ENCODE results near the gene RDH14. TPM values are rescaled to one million over a fixed set of nuclear protein-coding genes. Genes with fewer than 3 reads are reported as not detected.

RDH14 gene
- total RNA-seq, 1 experiment from 2014 or later = 15.4 TPM

DNA sequence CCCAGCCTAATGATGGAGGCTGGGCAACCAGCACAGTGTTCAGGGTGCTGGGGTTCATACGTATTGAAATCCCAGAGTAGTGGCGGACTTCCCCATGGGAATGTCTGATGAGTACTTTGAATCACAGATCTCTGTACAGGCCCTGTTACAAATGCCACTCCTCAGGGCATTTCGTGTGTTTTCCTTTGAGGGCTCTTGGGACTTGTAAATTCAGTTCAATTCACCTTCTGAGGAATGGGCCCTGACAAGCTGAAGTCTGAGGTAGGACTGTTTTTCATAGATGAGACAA is 288 bp upstream of the RDH14 start:
- ChIA-PET CTCF (interaction anchor here (0.7 kb wide), 1 partner anchor 18 kb away, joined by 21 read pairs; no protein-coding TSS in a partner anchor), POLR2A (no interaction called here)
- no peaks in the 10 kb centered on the region for H3K27me3 ChIP-seq (ENCODE audit: control insufficient read depth, insufficient read depth, low read length)
- in situ Hi-C loops (cut with HindIII; ENCODE audit: low pct_unique_long_range_greater_than_20kb, low sequenced_read_pairs) (no loop called here), intact Hi-C loops (cut with micrococcal nuclease; ENCODE audit: unreplicated experiment) (no loop called here)
- no TSS peak for BruUV-seq (replicated peaks)
- peak; percentile 10; the same call in 1 of the 2 replicates for TF ChIP-seq POLR2AphosphoS5 (IDR thresholded peaks at IDR 0.05; ENCODE audit: low read depth, low read length)
- TF ChIP-seq, protein P1, sequence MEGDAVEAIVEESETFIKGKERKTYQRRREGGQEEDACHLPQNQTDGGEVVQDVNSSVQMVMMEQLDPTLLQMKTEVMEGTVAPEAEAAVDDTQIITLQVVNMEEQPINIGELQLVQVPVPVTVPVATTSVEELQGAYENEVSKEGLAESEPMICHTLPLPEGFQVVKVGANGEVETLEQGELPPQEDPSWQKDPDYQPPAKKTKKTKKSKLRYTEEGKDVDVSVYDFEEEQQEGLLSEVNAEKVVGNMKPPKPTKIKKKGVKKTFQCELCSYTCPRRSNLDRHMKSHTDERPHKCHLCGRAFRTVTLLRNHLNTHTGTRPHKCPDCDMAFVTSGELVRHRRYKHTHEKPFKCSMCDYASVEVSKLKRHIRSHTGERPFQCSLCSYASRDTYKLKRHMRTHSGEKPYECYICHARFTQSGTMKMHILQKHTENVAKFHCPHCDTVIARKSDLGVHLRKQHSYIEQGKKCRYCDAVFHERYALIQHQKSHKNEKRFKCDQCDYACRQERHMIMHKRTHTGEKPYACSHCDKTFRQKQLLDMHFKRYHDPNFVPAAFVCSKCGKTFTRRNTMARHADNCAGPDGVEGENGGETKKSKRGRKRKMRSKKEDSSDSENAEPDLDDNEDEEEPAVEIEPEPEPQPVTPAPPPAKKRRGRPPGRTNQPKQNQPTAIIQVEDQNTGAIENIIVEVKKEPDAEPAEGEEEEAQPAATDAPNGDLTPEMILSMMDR (IDR thresholded peaks at IDR 0.05) = no peak
- DNase-seq (ENCODE audit: low read depth, low spot score) = no peak
- H3K9me3 ChIP-seq (ENCODE audit: control insufficient read depth, insufficient read depth, low read depth, low read length) = no peaks in the 10 kb centered on the region
- H3K36me3 ChIP-seq (ENCODE audit: control insufficient read depth, insufficient read depth, low read length) = peaks cover 3% of the 10 kb centered on the region
- peak overlapping the region; percentile 85 to 88 for H3K4me3 ChIP-seq (ENCODE audit: low read depth in 2 of 2, low read length in 2 of 2)
- H3K4me1 ChIP-seq (ENCODE audit: control insufficient read depth, insufficient read depth, low read length) = peaks cover 4% of the 10 kb centered on the region; the same call in 1 of the 2 replicates
- ATAC-seq = no peak
- peak overlapping the region; percentile 93 for H3K27ac ChIP-seq (ENCODE audit: low read length)

DNA sequence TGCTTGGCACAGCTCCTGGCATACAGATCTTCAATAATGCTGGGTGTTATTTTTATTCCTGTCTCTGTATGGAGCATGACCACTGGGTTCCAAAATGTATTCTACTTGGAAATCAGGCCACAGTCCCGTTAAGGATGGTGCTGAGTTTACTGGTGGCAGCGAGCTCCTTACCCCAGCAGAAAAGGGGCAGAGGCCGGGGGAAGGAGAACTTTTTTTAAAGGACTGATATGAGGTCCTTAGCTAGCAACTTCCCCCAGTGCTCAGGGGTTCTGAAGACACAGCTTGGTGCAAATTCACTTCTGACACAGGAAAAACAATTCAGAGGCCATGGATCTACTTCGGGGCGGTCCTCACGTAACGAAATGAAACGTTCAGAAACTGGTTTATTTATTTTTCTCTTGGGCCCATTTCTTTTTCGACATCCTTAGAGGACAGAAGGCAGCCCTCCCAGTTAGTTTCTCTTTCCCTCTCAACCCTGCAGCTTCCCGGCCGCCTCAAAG is 872 bp downstream of the RDH14 start:
- no peak for DNase-seq (ENCODE audit: low read depth, low spot score)
- Histone ChIP-seq H3K4me1 (ENCODE audit: control insufficient read depth, insufficient read depth, low read length) (peaks cover 4% of the 10 kb centered on the region; the same call in 1 of the 2 replicates), H3K4me3 (ENCODE audit: low read depth in 2 of 2, low read length in 2 of 2) (peak overlapping the region; percentile 85 to 88), H3K36me3 (ENCODE audit: control insufficient read depth, insufficient read depth, low read length) (peaks cover 3% of the 10 kb centered on the region), H3K27ac (ENCODE audit: low read length) (peak overlapping the region; percentile 93), H3K27me3 (ENCODE audit: control insufficient read depth, insufficient read depth, low read length) (no peaks in the 10 kb centered on the region), H3K9me3 (ENCODE audit: control insufficient read depth, insufficient read depth, low read depth, low read length) (no peaks in the 10 kb centered on the region)
- ATAC-seq = no peak
- intact Hi-C loops (cut with micrococcal nuclease; ENCODE audit: unreplicated experiment) (no loop called here), in situ Hi-C loops (cut with HindIII; ENCODE audit: low pct_unique_long_range_greater_than_20kb, low sequenced_read_pairs) (no loop called here)
- TF ChIP-seq SIN3A (IDR thresholded peaks at IDR 0.05; ENCODE audit: borderline replicate concordance, insufficient read depth, low read depth, low read length) = no peak
- TF ChIP-seq, protein P1 (IDR thresholded peaks at IDR 0.05) = no peak
- no peak for TF ChIP-seq POLR2AphosphoS5 (IDR thresholded peaks at IDR 0.05; ENCODE audit: low read depth, low read length)
- TF ChIP-seq, protein P2, sequence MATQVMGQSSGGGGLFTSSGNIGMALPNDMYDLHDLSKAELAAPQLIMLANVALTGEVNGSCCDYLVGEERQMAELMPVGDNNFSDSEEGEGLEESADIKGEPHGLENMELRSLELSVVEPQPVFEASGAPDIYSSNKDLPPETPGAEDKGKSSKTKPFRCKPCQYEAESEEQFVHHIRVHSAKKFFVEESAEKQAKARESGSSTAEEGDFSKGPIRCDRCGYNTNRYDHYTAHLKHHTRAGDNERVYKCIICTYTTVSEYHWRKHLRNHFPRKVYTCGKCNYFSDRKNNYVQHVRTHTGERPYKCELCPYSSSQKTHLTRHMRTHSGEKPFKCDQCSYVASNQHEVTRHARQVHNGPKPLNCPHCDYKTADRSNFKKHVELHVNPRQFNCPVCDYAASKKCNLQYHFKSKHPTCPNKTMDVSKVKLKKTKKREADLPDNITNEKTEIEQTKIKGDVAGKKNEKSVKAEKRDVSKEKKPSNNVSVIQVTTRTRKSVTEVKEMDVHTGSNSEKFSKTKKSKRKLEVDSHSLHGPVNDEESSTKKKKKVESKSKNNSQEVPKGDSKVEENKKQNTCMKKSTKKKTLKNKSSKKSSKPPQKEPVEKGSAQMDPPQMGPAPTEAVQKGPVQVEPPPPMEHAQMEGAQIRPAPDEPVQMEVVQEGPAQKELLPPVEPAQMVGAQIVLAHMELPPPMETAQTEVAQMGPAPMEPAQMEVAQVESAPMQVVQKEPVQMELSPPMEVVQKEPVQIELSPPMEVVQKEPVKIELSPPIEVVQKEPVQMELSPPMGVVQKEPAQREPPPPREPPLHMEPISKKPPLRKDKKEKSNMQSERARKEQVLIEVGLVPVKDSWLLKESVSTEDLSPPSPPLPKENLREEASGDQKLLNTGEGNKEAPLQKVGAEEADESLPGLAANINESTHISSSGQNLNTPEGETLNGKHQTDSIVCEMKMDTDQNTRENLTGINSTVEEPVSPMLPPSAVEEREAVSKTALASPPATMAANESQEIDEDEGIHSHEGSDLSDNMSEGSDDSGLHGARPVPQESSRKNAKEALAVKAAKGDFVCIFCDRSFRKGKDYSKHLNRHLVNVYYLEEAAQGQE (IDR thresholded peaks at IDR 0.05; ENCODE audit: insufficient read depth in 1 of 2, low read depth in 2 of 2, low read length in 1 of 2) = no peak
- no peak for TF ChIP-seq TCF7L2 (IDR thresholded peaks at IDR 0.05; ENCODE audit: low read depth, low read length)
- ChIA-PET POLR2A (no interaction called here), CTCF (no interaction called here)
- BruUV-seq (replicated peaks) = TSS peak; percentile 80
